HepG2 (cell line): ENCODE data around the gene WDR82. TPM values are rescaled to one million over a fixed set of nuclear protein-coding genes. Genes with fewer than 3 reads are reported as not detected.
A peak's percentile ranks its signal among the peaks of the same experiment; 100 is the strongest.

Experiments used
- ARID2 ChIP-seq: sonication (generic); formaldehyde crosslinking; IDR thresholded peaks from 2 replicates; pipeline ENCODE4 v1.8.1; 2022; ENCODE audit warnings: mild to moderate bottlenecking, missing genetic modification reagents, borderline replicate concordance
- ELF3 ChIP-seq: IDR thresholded peaks from 2 replicates; pipeline ENCODE4 v1.6.1; 2016; ENCODE audit warnings: missing genetic modification reagents, missing compliant biosample characterization
- ESRRA ChIP-seq: sonication (generic); formaldehyde crosslinking; IDR thresholded peaks from 2 replicates; pipeline ENCODE4 v1.5.1; 2020; ENCODE audit warnings: mild to moderate bottlenecking, low read depth, missing genetic modification reagents
- FIP1L1 ChIP-seq: fragments of 200-400 bp; formaldehyde crosslinking; IDR thresholded peaks from 2 replicates; pipeline ENCODE4 v1.6.1; 2018; ENCODE audit warnings: low read depth, mild to moderate bottlenecking, low read length, moderate library complexity, borderline replicate concordance; ENCODE audit not compliant: insufficient read depth
- HMGA1 ChIP-seq: sonication (generic); formaldehyde crosslinking; conservative IDR thresholded peaks from 2 replicates; pipeline ENCODE4 v1.4.0; 2020; ENCODE audit warnings: missing genetic modification reagents
- JUN ChIP-seq: sonication (generic); formaldehyde crosslinking; IDR thresholded peaks from 2 replicates; pipeline ENCODE4 v1.4.0; 2020; ENCODE audit warnings: mild to moderate bottlenecking, missing genetic modification reagents
- JUNB ChIP-seq: sonication (generic); formaldehyde crosslinking; IDR thresholded peaks from 2 replicates; pipeline ENCODE4 v1.8.0; 2022; ENCODE audit warnings: missing genetic modification reagents, mild to moderate bottlenecking, borderline replicate concordance
- KDM5A ChIP-seq: fragments of 200-600 bp; sonication (generic); IDR thresholded peaks from 2 replicates; pipeline ENCODE4 v1.7.0; 2018; ENCODE audit warnings: antibody characterized with exemption, mild to moderate bottlenecking, low read length, borderline replicate concordance
- MED8 ChIP-seq: sonication (generic); formaldehyde crosslinking; IDR thresholded peaks from 2 replicates; pipeline ENCODE4 v1.8.1; 2023; ENCODE audit warnings: mild to moderate bottlenecking, missing genetic modification reagents; ENCODE audit not compliant: insufficient replicate concordance
- POLR2A ChIP-seq, 2 experiments: IDR thresholded peaks; 2 replicates each; pipeline ENCODE4 v1.6.1; 2011; ENCODE audit warnings: low read depth in 2 of 2, low read length in 2 of 2, mild to moderate bottlenecking in 1 of 2, moderate library complexity in 1 of 2; ENCODE audit not compliant: insufficient read depth in 1 of 2
- ZBTB1 ChIP-seq: sonication (generic); formaldehyde crosslinking; IDR thresholded peaks from 2 replicates; pipeline ENCODE4 v1.4.0; 2020; ENCODE audit warnings: missing genetic modification reagents, borderline replicate concordance
- ZFP37 ChIP-seq: sonication (generic); formaldehyde crosslinking; IDR thresholded peaks from 2 replicates; pipeline ENCODE4 v1.4.0; 2020; ENCODE audit warnings: missing genetic modification reagents, borderline replicate concordance
- ZNF101 ChIP-seq: sonication (generic); formaldehyde crosslinking; IDR thresholded peaks from 2 replicates; pipeline ENCODE4 v1.4.0; 2020; ENCODE audit warnings: mild to moderate bottlenecking, low read depth, missing genetic modification reagents, borderline replicate concordance
- ZNF337 ChIP-seq: sonication (generic); formaldehyde crosslinking; IDR thresholded peaks from 2 replicates; pipeline ENCODE4 v1.5.1; 2020; ENCODE audit warnings: missing genetic modification reagents, low read depth, mild to moderate bottlenecking, borderline replicate concordance
- ZSCAN30 ChIP-seq: sonication (generic); formaldehyde crosslinking; IDR thresholded peaks from 2 replicates; pipeline ENCODE4 v1.5.0; 2020; ENCODE audit warnings: mild to moderate bottlenecking, missing genetic modification reagents
- polyA plus RNA-seq, 8 experiments: library from polyadenylated mRNA; depleted of rRNA in 3 of 8; stranded (reverse) in 7 of 8; unstranded in 1 of 8; fragments of >200 nt; fragmentation: Illumina TruSeq in 4 of 8; extraction: Trizol in 4 of 8; gene quantifications; 2 replicates each; pipeline versions ENCODE4 v1.2.1 to v1.2.3, GENCODE V29; 2011 to 2016; ENCODE audit warnings: low read depth in 4 of 8, missing spikeins in 1 of 8, mixed read lengths in 1 of 8; ENCODE audit not compliant: insufficient read depth in 1 of 8
- total RNA-seq, 5 experiments: library from RNA; depleted of rRNA; stranded (reverse); fragments of >200 nt; fragmentation: Illumina TruSeq; extraction: Trizol; gene quantifications; 2 replicates each; pipeline ENCODE4 v1.2.3, GENCODE V29; 2016; ENCODE audit warnings: low read depth in 1 of 5
- TF ChIP-seq, protein P1 (sequence below): sonication (generic); formaldehyde crosslinking; IDR thresholded peaks from 2 replicates; pipeline ENCODE4 v1.4.0; 2020; ENCODE audit warnings: missing genetic modification reagents
- TF ChIP-seq, protein P2 (sequence below), 2 experiments: sonication (generic) in 1 of 2; formaldehyde crosslinking in 1 of 2; IDR thresholded peaks; 2 replicates each; pipeline versions ENCODE4 v1.6.1 to v1.9.0; 2014 to 2022; ENCODE audit warnings: antibody characterized with exemption in 1 of 2, borderline replicate concordance in 1 of 2, inconsistent platforms in 1 of 2, low read depth in 1 of 2, missing genetic modification reagents in 1 of 2
- TF ChIP-seq, protein P3 (sequence below): sonication (generic); formaldehyde crosslinking; IDR thresholded peaks from 2 replicates; pipeline ENCODE4 v1.8.1; 2023; ENCODE audit warnings: mild to moderate bottlenecking, inconsistent platforms, moderate library complexity, missing genetic modification reagents, borderline replicate concordance
- TF ChIP-seq, protein P4 (sequence below): IDR thresholded peaks from 2 replicates; pipeline ENCODE4 v1.6.1; 2012; ENCODE audit warnings: inconsistent platforms

The WDR82 gene
- total and polyA plus RNA-seq, 2 of the 13 experiments (the other 11 are each of a cell fraction or from before 2014, with no cell fraction given) = 39.1 to 59.5 TPM

DNA sequence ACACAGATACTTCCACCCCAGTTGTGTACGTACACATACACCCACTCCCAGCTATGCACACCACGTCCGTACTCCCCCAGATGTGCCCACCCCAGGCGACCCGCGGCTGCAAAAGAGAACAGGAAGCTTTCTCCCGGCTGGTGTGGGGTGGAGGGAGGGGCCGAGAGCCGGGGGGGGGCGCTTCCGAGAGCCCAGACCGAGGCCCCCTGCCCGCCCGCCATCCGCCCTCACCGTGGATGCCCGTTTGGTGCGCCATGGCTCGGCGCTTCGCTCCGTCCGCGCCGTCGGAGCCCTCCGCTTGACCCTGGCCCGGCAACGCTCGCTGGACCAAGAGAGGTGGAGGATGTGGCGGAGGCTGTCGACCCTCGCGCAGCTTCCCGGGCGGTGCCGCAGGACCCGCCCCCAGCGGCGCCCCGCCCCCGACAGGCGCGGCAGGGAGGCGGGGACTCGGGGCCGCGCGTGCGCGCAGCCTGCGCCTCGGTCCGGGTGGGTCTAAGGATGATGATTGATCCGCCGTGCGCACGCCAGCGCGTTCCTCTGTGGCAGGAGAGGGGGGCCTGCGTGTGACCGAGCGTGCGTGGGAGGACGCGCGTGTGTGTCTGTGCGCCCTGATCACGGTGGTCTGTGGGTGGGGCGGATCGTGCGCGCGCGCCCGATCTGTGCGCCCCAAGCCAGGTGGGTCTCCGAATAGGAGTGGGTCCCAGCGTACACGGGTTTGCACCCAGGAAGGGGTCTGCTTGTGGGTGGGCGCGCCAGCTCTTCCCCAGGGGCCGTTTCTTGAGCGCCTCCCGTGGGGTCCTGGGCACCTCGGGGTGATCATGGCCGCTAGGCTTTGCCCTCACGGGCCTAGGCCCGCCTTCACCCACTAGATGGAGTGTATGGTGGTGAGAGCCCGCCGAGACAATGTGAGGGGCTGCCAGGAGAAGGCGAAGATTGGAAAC is 39.4 kb downstream of the WDR82 start, which contains the start of gene TWF2 (continued):
- TF ChIP-seq, protein P1, sequence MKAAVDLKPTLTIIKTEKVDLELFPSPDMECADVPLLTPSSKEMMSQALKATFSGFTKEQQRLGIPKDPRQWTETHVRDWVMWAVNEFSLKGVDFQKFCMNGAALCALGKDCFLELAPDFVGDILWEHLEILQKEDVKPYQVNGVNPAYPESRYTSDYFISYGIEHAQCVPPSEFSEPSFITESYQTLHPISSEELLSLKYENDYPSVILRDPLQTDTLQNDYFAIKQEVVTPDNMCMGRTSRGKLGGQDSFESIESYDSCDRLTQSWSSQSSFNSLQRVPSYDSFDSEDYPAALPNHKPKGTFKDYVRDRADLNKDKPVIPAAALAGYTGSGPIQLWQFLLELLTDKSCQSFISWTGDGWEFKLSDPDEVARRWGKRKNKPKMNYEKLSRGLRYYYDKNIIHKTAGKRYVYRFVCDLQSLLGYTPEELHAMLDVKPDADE (CRISPR knock-in tag) = no peak; the same call in 1 of the 2 replicates
- no peak; the same call in 1 of the 2 replicates for TF ChIP-seq ZNF337 (CRISPR knock-in tag)
- TF ChIP-seq, protein P2, sequence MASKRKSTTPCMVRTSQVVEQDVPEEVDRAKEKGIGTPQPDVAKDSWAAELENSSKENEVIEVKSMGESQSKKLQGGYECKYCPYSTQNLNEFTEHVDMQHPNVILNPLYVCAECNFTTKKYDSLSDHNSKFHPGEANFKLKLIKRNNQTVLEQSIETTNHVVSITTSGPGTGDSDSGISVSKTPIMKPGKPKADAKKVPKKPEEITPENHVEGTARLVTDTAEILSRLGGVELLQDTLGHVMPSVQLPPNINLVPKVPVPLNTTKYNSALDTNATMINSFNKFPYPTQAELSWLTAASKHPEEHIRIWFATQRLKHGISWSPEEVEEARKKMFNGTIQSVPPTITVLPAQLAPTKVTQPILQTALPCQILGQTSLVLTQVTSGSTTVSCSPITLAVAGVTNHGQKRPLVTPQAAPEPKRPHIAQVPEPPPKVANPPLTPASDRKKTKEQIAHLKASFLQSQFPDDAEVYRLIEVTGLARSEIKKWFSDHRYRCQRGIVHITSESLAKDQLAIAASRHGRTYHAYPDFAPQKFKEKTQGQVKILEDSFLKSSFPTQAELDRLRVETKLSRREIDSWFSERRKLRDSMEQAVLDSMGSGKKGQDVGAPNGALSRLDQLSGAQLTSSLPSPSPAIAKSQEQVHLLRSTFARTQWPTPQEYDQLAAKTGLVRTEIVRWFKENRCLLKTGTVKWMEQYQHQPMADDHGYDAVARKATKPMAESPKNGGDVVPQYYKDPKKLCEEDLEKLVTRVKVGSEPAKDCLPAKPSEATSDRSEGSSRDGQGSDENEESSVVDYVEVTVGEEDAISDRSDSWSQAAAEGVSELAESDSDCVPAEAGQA (IDR thresholded peaks at IDR 0.05; ENCODE audit: low read depth) = no peak
- TF ChIP-seq, protein P2 (CRISPR knock-in tag; IDR thresholded peaks at IDR 0.05; ENCODE audit: borderline replicate concordance) = no peak
- no peak for TF ChIP-seq ZBTB1
- peak; percentile 23; the same call in 1 of the 2 replicates for TF ChIP-seq ELF3 (CRISPR knock-in tag)
- TF ChIP-seq MED8 (CRISPR knock-in tag) = peak; percentile 29
- TF ChIP-seq ZNF101 (CRISPR knock-in tag) = no peak
- TF ChIP-seq ZSCAN30 (CRISPR knock-in tag) = no peak
- no peak; a peak in 1 of 4 replicates for TF ChIP-seq POLR2A (IDR thresholded peaks at IDR 0.05; ENCODE audit: insufficient read depth in 1 of 2, low read depth in 2 of 2, low read length in 2 of 2)
- TF ChIP-seq ZFP37 = no peak
- TF ChIP-seq FIP1L1 = no peak
- no peak for TF ChIP-seq HMGA1 (CRISPR knock-in tag)
- TF ChIP-seq, protein P3, sequence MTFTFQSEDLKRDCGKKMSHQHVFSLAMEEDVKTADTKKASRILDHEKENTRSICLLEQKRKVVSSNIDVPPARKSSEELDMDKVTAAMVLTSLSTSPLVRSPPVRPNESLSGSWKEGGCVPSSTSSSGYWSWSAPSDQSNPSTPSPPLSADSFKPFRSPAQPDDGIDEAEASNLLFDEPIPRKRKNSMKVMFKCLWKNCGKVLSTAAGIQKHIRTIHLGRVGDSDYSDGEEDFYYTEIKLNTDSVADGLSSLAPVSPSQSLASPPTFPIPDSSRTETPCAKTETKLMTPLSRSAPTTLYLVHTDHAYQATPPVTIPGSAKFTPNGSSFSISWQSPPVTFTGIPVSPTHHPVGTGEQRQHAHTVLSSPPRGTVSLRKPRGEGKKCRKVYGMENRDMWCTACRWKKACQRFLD (CRISPR knock-in tag) = no peak
- 0 out of 2 replicates have a peak, but pooled peaks have one; percentile 19 for TF ChIP-seq ESRRA (CRISPR knock-in tag)
- TF ChIP-seq, protein P4, sequence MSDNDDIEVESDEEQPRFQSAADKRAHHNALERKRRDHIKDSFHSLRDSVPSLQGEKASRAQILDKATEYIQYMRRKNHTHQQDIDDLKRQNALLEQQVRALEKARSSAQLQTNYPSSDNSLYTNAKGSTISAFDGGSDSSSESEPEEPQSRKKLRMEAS = peak; percentile 49
- TF ChIP-seq JUNB = no peak
- TF ChIP-seq JUN (CRISPR knock-in tag) = no peak
- TF ChIP-seq KDM5A = peak; percentile 67
- peak; percentile 41; the same call in 1 of the 2 replicates for TF ChIP-seq ARID2 (CRISPR knock-in tag)
